ENCODE data around the gene P2RX5.
"Not testable (repeated sequence)": the region's sequence is repeated elsewhere in the genome, so short reads cannot be mapped to it uniquely, and the experiment has no call there.

P2RX5 gene

DNA sequence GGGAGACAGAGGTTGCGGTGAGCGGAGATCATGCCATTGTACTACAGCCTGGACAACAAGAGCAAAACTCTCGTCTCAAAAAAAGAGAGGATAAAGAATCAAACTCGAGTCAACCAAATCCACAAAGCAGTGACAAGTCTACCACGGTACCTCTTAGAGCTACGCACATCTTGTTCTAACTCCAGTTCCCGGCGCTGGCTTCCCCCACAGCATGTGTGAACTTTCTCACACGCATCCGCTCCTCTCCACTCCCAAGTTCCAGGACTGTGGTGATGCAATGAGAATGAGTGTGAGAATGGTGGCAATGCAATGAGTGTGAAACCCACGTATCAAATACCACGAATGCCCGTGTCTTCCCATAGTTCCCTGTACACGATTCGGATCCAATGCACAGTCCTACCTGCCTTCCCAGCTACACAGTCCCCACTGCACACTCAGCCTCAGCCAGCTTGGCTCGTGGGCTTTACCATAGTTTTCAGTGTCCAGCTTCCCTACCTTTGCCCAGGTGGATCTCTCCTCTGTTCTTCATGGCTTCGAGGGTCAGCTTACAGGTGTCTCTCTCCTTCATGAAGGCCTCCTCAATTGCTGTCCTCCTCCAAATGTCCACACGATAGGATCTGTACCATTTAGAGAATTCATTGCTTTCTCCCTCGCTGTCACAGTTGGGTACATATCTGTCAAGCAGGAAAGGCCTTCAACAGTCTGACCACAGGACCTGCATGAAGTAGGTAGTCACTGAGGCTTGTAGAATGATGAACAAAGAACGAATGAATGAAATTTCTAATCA is 9.2 kb upstream of the P2RX5 start:
- Histone ChIP-seq H3K4me3 (ENCODE audit: low read length) (no peak overlapping the region), H3K9ac (ENCODE audit: low read length) (no peak overlapping the region)

DNA sequence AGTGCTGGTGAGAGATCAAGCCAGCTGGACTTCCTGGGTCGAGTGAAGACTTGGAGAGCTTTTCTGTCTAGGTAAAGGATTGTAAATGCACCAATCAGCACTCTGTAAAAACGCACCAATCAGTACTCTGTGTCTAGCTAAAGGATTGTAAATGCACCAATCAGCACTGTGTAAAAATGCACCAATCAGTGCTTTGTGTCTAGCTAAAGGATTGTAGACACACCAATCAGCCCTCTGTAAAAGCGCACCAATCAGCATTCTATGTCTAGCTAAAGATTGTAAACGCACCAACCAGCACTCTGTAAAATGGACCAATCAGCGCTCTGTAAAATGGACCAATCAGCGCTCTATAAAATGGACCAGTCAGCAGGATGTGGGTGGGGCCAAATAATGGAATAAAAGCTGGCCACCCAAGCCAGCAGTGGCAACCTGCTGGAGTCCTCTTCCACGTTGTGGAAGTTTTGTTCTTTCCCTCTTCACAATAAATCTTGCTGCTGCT is 6.1 kb upstream of the P2RX5 start:
- H3K9ac ChIP-seq (ENCODE audit: low read length); H3K4me1 ChIP-seq (ENCODE audit: control insufficient read depth, insufficient read depth, low read length); H3K27ac ChIP-seq (ENCODE audit: low read depth, low read length); H3K4me3 ChIP-seq (ENCODE audit: low read length); H3K36me3 ChIP-seq (ENCODE audit: control insufficient read depth, insufficient read depth, low read length); H3K27me3 ChIP-seq (ENCODE audit: control insufficient read depth, insufficient read depth, low read length): not testable (repeated sequence)

More for the DNA sequence above, 9.2 kb upstream of the P2RX5 start:
- Histone ChIP-seq H3K27ac (ENCODE audit: low read depth, low read length) (no peak overlapping the region), H3K36me3 (ENCODE audit: control insufficient read depth, insufficient read depth, low read length) (no peaks in the 10 kb centered on the region), H3K4me1 (ENCODE audit: control insufficient read depth, insufficient read depth, low read length) (no peaks in the 10 kb centered on the region), H3K27me3 (ENCODE audit: control insufficient read depth, insufficient read depth, low read length) (no peaks in the 10 kb centered on the region)

DNA sequence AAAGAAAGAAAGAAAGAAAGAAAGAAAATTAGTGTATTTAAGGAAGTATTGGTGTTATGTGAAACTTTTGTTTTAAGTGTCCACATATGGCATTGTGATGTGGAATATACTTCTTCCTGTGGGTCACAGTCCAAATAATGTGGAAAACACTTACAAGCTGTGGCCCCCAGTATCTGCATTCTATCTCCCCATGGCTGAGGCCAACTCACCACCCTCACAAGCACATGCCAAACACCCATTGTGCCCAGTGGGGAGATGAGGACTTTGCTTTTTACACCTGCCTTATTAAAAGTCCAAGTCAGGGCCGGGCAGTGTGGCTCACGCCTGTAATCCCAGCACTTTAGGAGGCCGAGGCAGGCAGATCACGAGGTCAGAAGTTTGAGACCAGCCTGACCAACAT is 4.0 kb upstream of the P2RX5 start:
- Histone ChIP-seq H3K27ac (ENCODE audit: low read depth, low read length) (no peak overlapping the region), H3K36me3 (ENCODE audit: control insufficient read depth, insufficient read depth, low read length) (no peaks in the 10 kb centered on the region), H3K9ac (ENCODE audit: low read length) (no peak overlapping the region), H3K4me3 (ENCODE audit: low read length) (no peak overlapping the region), H3K27me3 (ENCODE audit: control insufficient read depth, insufficient read depth, low read length) (peaks cover 5% of the 10 kb centered on the region), H3K4me1 (ENCODE audit: control insufficient read depth, insufficient read depth, low read length) (no peaks in the 10 kb centered on the region)

DNA sequence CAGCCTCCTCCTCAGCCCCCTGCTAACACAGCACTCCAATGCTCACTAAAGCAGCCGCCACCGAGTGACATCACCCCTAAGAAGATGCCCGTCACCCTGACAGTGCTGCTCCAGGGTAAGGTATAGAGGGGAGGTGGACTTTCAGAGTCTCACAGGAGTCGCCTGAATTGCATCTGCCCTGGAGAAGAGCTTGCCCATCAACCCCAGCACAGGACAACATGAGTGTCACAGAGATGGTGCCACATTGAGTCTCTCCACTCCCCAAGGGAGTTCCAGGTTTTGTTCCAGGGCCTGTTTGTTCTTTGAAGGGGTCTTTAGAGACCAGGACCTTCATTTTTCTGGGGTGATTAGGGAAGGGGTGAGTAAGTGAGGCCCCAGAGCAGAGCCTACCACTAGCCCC is 2.2 kb upstream of the P2RX5 start:
- no peak overlapping the region for H3K4me3 ChIP-seq (ENCODE audit: low read length)
- H3K4me1 ChIP-seq (ENCODE audit: control insufficient read depth, insufficient read depth, low read length): no peaks in the 10 kb centered on the region
- H3K36me3 ChIP-seq (ENCODE audit: control insufficient read depth, insufficient read depth, low read length): no peaks in the 10 kb centered on the region
- H3K27ac ChIP-seq (ENCODE audit: low read depth, low read length): no peak overlapping the region
- H3K9ac ChIP-seq (ENCODE audit: low read length): no peak overlapping the region
- peaks cover 7% of the 10 kb centered on the region for H3K27me3 ChIP-seq (ENCODE audit: control insufficient read depth, insufficient read depth, low read length)

DNA sequence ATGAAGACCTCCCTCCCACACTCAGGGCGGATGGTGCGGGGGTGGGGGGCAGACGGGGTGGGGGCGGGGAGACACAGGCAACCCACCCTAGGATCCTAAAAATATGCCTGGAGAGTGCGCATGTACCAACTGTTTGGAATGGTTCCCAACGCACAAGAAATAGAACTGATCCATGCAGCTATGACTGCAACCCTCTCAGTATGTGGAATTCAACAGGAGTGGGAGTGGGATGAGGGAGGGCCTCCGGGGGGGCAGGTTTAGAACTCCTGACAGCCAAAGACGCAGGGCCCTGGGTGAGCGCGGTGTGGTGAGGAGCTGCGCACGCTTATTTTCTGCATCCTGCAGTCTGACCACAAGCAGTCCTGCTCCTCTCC is 1.1 kb upstream of the P2RX5 start:
- Histone ChIP-seq H3K4me1 (ENCODE audit: control insufficient read depth, insufficient read depth, low read length) (no peaks in the 10 kb centered on the region), H3K27me3 (ENCODE audit: control insufficient read depth, insufficient read depth, low read length) (peaks cover 7% of the 10 kb centered on the region), H3K4me3 (ENCODE audit: low read length) (no peak overlapping the region), H3K27ac (ENCODE audit: low read depth, low read length) (no peak overlapping the region), H3K36me3 (ENCODE audit: control insufficient read depth, insufficient read depth, low read length) (no peaks in the 10 kb centered on the region), H3K9ac (ENCODE audit: low read length) (no peak overlapping the region)

DNA sequence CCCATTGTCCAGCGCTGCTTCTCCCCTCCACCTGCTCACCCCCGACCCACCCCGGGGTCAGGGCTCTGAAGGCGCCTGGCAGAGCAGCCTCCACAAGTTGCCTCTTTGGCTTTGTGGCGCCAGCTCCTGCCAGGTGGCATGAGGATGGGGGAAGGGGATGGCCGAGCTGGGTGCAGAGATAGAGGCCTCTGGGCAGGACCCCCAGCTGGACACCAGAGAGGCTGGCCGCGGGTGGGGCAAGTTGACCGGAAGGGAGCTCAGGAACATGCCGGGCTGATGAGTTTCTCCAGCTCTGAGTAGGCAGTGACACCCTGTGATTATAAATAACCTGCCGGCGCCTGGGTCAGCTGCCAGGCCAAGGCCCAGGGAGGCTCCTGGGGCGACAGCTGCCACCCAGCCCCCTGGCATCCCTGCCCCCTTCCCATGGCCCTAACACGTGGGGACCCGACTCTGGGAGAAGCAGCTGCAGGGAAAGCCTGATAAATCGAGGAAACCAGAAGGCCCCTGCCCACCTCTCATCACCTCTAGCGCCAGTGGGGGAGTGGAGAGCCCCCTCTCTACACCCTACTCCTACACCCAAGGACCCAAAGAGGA is 729 bp downstream of the P2RX5 start:
- peaks cover 7% of the 10 kb centered on the region for H3K27me3 ChIP-seq (ENCODE audit: control insufficient read depth, insufficient read depth, low read length)
- no peak overlapping the region for H3K27ac ChIP-seq (ENCODE audit: low read depth, low read length)
- no peaks in the 10 kb centered on the region for H3K4me1 ChIP-seq (ENCODE audit: control insufficient read depth, insufficient read depth, low read length)
- H3K36me3 ChIP-seq (ENCODE audit: control insufficient read depth, insufficient read depth, low read length): no peaks in the 10 kb centered on the region
- no peak overlapping the region for H3K9ac ChIP-seq (ENCODE audit: low read length)
- peak overlapping the region; percentile 70 for H3K4me3 ChIP-seq (ENCODE audit: low read length)

DNA sequence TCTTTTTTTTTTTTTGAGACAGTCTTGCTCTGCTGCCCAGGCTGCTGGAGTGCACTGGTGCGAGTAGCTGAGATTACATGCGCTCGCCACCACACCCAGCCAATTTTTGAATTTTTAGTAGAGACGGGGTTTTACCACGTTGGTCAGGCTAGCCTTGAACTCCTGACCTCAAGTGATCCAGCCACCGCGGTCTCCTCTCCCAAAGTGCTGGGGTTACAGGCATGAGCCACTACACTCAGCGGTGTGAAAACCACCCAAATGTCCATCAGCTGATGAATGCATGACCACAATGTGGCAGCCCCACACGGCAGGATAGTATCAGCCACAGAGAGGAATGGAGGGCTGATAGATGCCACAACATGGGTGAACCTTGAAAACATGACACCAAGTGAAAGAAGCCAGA is 2.1 kb downstream of the P2RX5 start:
- Histone ChIP-seq H3K4me3 (ENCODE audit: low read length) (no peak overlapping the region), H3K36me3 (ENCODE audit: control insufficient read depth, insufficient read depth, low read length) (no peaks in the 10 kb centered on the region), H3K4me1 (ENCODE audit: control insufficient read depth, insufficient read depth, low read length) (no peaks in the 10 kb centered on the region), H3K27me3 (ENCODE audit: control insufficient read depth, insufficient read depth, low read length) (peaks cover 10% of the 10 kb centered on the region), H3K27ac (ENCODE audit: low read depth, low read length) (no peak overlapping the region), H3K9ac (ENCODE audit: low read length) (no peak overlapping the region)

DNA sequence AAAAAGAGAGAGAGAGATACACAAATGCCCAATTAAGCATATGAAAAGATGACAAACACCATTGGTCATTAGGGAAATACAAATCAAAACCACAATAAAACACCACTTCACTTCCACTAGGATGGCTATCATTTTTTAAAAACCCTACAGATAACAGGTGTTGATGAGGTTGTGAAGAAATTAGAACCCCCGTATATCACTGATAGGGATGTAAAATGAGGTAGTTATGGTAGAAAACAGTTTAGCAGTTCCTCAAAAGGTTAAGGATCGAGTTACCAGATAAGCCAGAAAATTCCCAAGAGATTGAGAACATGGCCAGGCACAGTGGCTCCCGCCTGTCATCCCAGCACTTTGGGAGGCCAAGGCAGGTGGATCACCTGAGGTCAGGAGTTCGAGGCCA is 2.8 kb downstream of the P2RX5 start:
- H3K4me3 ChIP-seq (ENCODE audit: low read length): no peak overlapping the region
- H3K27ac ChIP-seq (ENCODE audit: low read depth, low read length): no peak overlapping the region
- H3K4me1 ChIP-seq (ENCODE audit: control insufficient read depth, insufficient read depth, low read length): no peaks in the 10 kb centered on the region
- peaks cover 10% of the 10 kb centered on the region for H3K27me3 ChIP-seq (ENCODE audit: control insufficient read depth, insufficient read depth, low read length)
- H3K36me3 ChIP-seq (ENCODE audit: control insufficient read depth, insufficient read depth, low read length): no peaks in the 10 kb centered on the region
- H3K9ac ChIP-seq (ENCODE audit: low read length): no peak overlapping the region

DNA sequence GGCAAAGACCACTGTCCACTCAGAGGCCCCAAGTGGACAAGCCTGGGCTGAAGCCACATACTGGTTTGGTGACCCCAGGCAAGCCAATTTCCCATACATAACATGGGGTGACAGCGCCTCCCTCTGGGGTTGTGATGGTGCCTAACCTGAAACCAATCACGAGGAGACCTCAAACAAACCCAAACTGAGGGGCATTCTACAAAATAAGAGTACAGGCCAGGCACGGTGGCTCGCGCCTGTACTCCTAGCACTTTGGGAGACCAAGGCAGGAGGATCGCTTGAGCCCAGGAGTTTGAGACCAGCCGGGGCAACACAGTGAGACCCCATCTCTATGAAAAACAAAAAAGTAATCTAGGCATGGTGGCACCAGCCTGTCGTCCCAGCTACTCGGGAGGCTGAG is 3.6 kb downstream of the P2RX5 start:
- H3K9ac ChIP-seq (ENCODE audit: low read length): no peak overlapping the region
- peaks cover 10% of the 10 kb centered on the region for H3K27me3 ChIP-seq (ENCODE audit: control insufficient read depth, insufficient read depth, low read length)
- H3K4me3 ChIP-seq (ENCODE audit: low read length): no peak overlapping the region
- no peaks in the 10 kb centered on the region for H3K4me1 ChIP-seq (ENCODE audit: control insufficient read depth, insufficient read depth, low read length)
- no peaks in the 10 kb centered on the region for H3K36me3 ChIP-seq (ENCODE audit: control insufficient read depth, insufficient read depth, low read length)
- H3K27ac ChIP-seq (ENCODE audit: low read depth, low read length): no peak overlapping the region

DNA sequence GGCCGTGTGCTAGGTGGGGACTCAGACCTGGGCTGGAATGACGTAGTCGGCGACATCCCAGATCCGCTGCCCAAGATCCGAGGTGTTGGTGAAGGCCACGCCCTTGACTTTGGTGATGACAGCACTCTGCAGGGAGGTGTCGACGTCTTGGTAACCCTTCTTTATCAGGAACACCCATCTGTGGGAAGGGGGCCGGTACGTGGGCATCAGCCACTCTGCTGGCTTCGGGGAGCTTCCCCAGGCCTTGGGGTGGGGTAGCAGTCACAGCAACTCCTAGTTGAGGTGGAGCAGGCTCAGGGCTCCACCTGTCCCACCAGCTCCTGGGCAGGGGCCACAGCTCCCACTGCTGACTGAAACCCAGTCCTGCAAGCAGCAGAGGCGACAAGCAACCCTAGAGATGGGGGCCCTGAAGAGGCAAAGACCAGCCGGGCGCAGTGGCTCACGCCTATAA is 4.3 kb downstream of the P2RX5 start:
- Histone ChIP-seq H3K4me1 (ENCODE audit: control insufficient read depth, insufficient read depth, low read length) (no peaks in the 10 kb centered on the region), H3K36me3 (ENCODE audit: control insufficient read depth, insufficient read depth, low read length) (no peaks in the 10 kb centered on the region), H3K4me3 (ENCODE audit: low read length) (no peak overlapping the region), H3K27me3 (ENCODE audit: control insufficient read depth, insufficient read depth, low read length) (peaks cover 10% of the 10 kb centered on the region), H3K9ac (ENCODE audit: low read length) (no peak overlapping the region), H3K27ac (ENCODE audit: low read depth, low read length) (no peak overlapping the region)

DNA sequence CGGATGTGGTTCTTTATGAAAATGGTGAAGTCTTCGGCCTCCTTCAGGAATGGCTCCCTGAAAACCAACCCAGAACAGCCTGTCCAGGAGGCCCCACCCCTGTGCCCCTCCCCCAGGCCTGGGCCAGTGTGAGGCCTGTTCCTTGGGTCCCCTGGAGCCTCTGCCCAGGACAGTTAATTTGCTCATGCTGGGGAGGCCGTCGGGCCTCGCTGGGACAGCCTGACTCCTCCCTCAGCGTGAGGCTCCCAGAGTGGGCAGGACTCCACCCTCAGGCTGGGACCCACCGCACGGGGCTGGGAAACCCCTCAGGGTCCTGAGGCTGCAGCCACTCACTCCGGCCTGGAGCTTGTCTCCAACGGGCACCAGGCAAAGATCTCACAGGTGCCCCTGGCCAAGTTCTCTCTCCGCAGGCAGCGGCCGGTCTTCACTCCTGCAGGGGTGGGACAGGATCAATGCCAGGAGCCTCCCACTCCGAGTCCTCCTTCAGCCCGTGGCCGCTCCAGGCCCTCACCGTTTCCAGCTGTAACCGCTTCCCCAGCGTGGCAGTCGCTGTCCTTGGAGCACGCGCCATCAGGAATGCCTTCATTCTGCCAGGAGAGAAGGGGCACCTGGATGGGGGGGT is 5.8 kb downstream of the P2RX5 start:
- no peak overlapping the region for H3K9ac ChIP-seq (ENCODE audit: low read length)
- peaks cover 8% of the 10 kb centered on the region for H3K27me3 ChIP-seq (ENCODE audit: control insufficient read depth, insufficient read depth, low read length)

DNA sequence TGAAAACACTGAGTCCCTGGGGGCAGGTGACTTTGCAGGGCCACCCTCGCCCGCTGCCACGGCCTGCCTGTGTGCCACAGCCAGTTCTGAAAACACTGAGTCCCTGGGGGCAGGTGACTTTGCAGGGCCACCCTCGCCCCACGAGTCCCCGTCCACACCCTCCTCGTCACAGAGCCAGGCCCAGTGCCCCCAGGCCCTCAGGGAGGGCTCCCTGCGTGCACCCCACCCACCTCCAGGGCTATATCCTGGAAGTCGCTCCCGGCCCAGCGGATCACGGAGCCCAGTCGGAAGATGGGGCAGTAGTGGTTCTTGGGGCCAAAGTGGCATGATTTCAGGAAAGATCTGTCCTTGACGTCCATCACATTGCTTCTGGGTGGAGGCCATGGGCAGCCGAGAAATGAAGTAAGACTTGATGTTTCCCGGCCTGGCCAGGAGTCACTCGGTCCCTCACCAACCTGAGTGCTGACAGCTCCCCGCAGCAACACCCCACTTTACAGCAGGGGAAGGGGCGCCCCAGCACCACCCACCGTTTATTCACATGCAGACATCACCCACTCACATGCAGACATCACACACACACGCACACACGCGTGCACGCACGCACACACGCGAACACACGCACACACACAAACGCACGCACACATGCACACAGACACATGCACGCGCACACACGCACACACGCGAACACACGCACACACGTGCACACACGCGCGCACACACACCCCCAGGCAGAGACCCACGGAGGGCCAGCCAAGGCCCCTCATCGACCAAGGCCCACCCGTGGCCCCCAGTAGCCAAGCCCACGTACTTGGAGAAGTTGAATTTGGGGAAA is 6.5 kb downstream of the P2RX5 start:
- H3K4me3 ChIP-seq (ENCODE audit: low read length): no peak overlapping the region
- peaks cover 10% of the 10 kb centered on the region for H3K27me3 ChIP-seq (ENCODE audit: control insufficient read depth, insufficient read depth, low read length)
- H3K27ac ChIP-seq (ENCODE audit: low read depth, low read length): no peak overlapping the region
- no peak overlapping the region for H3K9ac ChIP-seq (ENCODE audit: low read length)
- H3K4me1 ChIP-seq (ENCODE audit: control insufficient read depth, insufficient read depth, low read length): no peaks in the 10 kb centered on the region
- H3K36me3 ChIP-seq (ENCODE audit: control insufficient read depth, insufficient read depth, low read length): no peaks in the 10 kb centered on the region

More for the DNA sequence above, 5.8 kb downstream of the P2RX5 start:
- Histone ChIP-seq H3K36me3 (ENCODE audit: control insufficient read depth, insufficient read depth, low read length) (no peaks in the 10 kb centered on the region), H3K4me3 (ENCODE audit: low read length) (no peak overlapping the region), H3K27ac (ENCODE audit: low read depth, low read length) (no peak overlapping the region), H3K4me1 (ENCODE audit: control insufficient read depth, insufficient read depth, low read length) (no peaks in the 10 kb centered on the region)

Data from rectal smooth muscle tissue (tissue), 1 donor.